T-helper 1 cell treated with Interleukin-12 subunit alpha and Interleukin-12 subunit beta and Interleukin-4 antibody, amounts not matched to agents 30 μg/mL and 1 μg/mL, for 36 hours (primary cell): ENCODE measurements around the gene CLEC18B.
A peak's percentile ranks its signal among the peaks of the same experiment; 100 is the strongest.
"Not testable (repeated sequence)": the region's sequence is repeated elsewhere in the genome, so short reads cannot be mapped to it uniquely, and the experiment has no call there.

Experiments
- H3K27ac Mint-ChIP-seq: one replicate; pipeline ENCODE4 v1.8.0; 2021; ENCODE audit warnings: mild to moderate bottlenecking, mixed read lengths
- H3K27me3 Mint-ChIP-seq: one replicate; pipeline ENCODE4 v1.8.0; 2021; ENCODE audit warnings: low read depth, mixed read lengths
- H3K36me3 Mint-ChIP-seq: one replicate; pipeline ENCODE4 v1.8.0; 2021; ENCODE audit warnings: low read depth, mixed read lengths
- H3K4me1 Mint-ChIP-seq: one replicate; pipeline ENCODE4 v1.8.0; 2021; ENCODE audit warnings: low read depth, mixed read lengths
- H3K4me3 Mint-ChIP-seq: one replicate; pipeline ENCODE4 v1.8.0; 2021; ENCODE audit warnings: mild to moderate bottlenecking, moderate library complexity, mixed read lengths
- H3K9me3 Mint-ChIP-seq: one replicate; pipeline ENCODE4 v1.8.0; 2021; ENCODE audit warnings: mixed read lengths

CLEC18B gene

GRCh38 chr16:74451951-74452758 is 30.9 kb upstream of the CLEC18B start:
- Mint-ChIP-seq H3K9me3 (no peaks in the 10 kb centered on the region), H3K27ac (no peak overlapping the region), H3K36me3 (peaks cover 30% of the 10 kb centered on the region), H3K4me3 (no peak overlapping the region), H3K27me3 (no peaks in the 10 kb centered on the region), H3K4me1 (peaks cover 8% of the 10 kb centered on the region)

- Mint-ChIP-seq H3K4me1 (peaks cover 8% of the 10 kb centered on the region), H3K36me3 (peaks cover 32% of the 10 kb centered on the region), H3K9me3 (no peaks in the 10 kb centered on the region), H3K27ac (no peak overlapping the region), H3K27me3 (no peaks in the 10 kb centered on the region), H3K4me3 (no peak overlapping the region)
Measured at GRCh38 chr16:74450967-74451760, 29.9 kb upstream of the CLEC18B start.

GRCh38 chr16:74450236-74450635 is 29.0 kb upstream of the CLEC18B start:
- Mint-ChIP-seq H3K36me3 (peaks cover 27% of the 10 kb centered on the region), H3K9me3 (no peaks in the 10 kb centered on the region), H3K27me3 (no peaks in the 10 kb centered on the region), H3K4me1 (peaks cover 10% of the 10 kb centered on the region), H3K27ac (no peak overlapping the region), H3K4me3 (no peak overlapping the region)

GRCh38 chr16:74449470-74449869 is 28.2 kb upstream of the CLEC18B start:
- peaks cover 22% of the 10 kb centered on the region for H3K36me3 Mint-ChIP-seq
- no peak overlapping the region for H3K27ac Mint-ChIP-seq
- no peak overlapping the region for H3K4me3 Mint-ChIP-seq

GRCh38 chr16:74448990-74449389 is 27.7 kb upstream of the CLEC18B start:
- Mint-ChIP-seq H3K27me3 (no peaks in the 10 kb centered on the region), H3K4me1 (peaks cover 10% of the 10 kb centered on the region), H3K9me3 (no peaks in the 10 kb centered on the region), H3K36me3 (peaks cover 22% of the 10 kb centered on the region), H3K4me3 (no peak overlapping the region), H3K27ac (no peak overlapping the region)

More at GRCh38 chr16:74449470-74449869, 28.2 kb upstream of the CLEC18B start:
- Mint-ChIP-seq H3K9me3 (no peaks in the 10 kb centered on the region), H3K27me3 (no peaks in the 10 kb centered on the region), H3K4me1 (peaks cover 10% of the 10 kb centered on the region)

GRCh38 chr16:74447578-74447977 is 26.3 kb upstream of the CLEC18B start:
- H3K27me3 Mint-ChIP-seq: no peaks in the 10 kb centered on the region
- H3K36me3 Mint-ChIP-seq: peaks cover 17% of the 10 kb centered on the region
- H3K9me3 Mint-ChIP-seq: no peaks in the 10 kb centered on the region
- H3K27ac Mint-ChIP-seq: no peak overlapping the region
- H3K4me1 Mint-ChIP-seq: peaks cover 13% of the 10 kb centered on the region
- no peak overlapping the region for H3K4me3 Mint-ChIP-seq

- H3K4me3 Mint-ChIP-seq: no peak overlapping the region
- no peaks in the 10 kb centered on the region for H3K9me3 Mint-ChIP-seq
- no peaks in the 10 kb centered on the region for H3K27me3 Mint-ChIP-seq
- peaks cover 11% of the 10 kb centered on the region for H3K36me3 Mint-ChIP-seq
- H3K4me1 Mint-ChIP-seq: peaks cover 10% of the 10 kb centered on the region
- H3K27ac Mint-ChIP-seq: no peak overlapping the region
Measured at GRCh38 chr16:74446866-74447265, 25.6 kb upstream of the CLEC18B start.

- H3K4me1 Mint-ChIP-seq: peaks cover 14% of the 10 kb centered on the region
- H3K9me3 Mint-ChIP-seq: not testable (repeated sequence)
- H3K36me3 Mint-ChIP-seq: peaks cover 18% of the 10 kb centered on the region
Measured at GRCh38 chr16:74443624-74444346, 22.5 kb upstream of the CLEC18B start.

GRCh38 chr16:74439685-74440084 is 18.4 kb upstream of the CLEC18B start:
- no peak overlapping the region for H3K27ac Mint-ChIP-seq

More at GRCh38 chr16:74443624-74444346, 22.5 kb upstream of the CLEC18B start:
- not testable (repeated sequence) for H3K4me3 Mint-ChIP-seq, H3K27me3 Mint-ChIP-seq, H3K27ac Mint-ChIP-seq

GRCh38 chr16:74438492-74438979 is 17.3 kb upstream of the CLEC18B start:
- H3K27ac Mint-ChIP-seq: peak overlapping the region; percentile 65
- no peaks in the 10 kb centered on the region for H3K27me3 Mint-ChIP-seq
- H3K4me1 Mint-ChIP-seq: peaks cover 17% of the 10 kb centered on the region
- H3K36me3 Mint-ChIP-seq: peaks cover 17% of the 10 kb centered on the region
- no peaks in the 10 kb centered on the region for H3K9me3 Mint-ChIP-seq
- peak overlapping the region; percentile 56 for H3K4me3 Mint-ChIP-seq

More at GRCh38 chr16:74439685-74440084, 18.4 kb upstream of the CLEC18B start:
- Mint-ChIP-seq H3K36me3 (peaks cover 17% of the 10 kb centered on the region), H3K9me3 (no peaks in the 10 kb centered on the region), H3K27me3 (no peaks in the 10 kb centered on the region), H3K4me1 (peaks cover 17% of the 10 kb centered on the region), H3K4me3 (no peak overlapping the region)

GRCh38 chr16:74431516-74431915 is 10.2 kb upstream of the CLEC18B start:
- no peaks in the 10 kb centered on the region for H3K9me3 Mint-ChIP-seq
- H3K4me1 Mint-ChIP-seq: peaks cover 5% of the 10 kb centered on the region
- H3K4me3 Mint-ChIP-seq: no peak overlapping the region
- no peak overlapping the region for H3K27ac Mint-ChIP-seq
- no peaks in the 10 kb centered on the region for H3K36me3 Mint-ChIP-seq
- no peaks in the 10 kb centered on the region for H3K27me3 Mint-ChIP-seq

- H3K9me3 Mint-ChIP-seq, H3K4me3 Mint-ChIP-seq, H3K4me1 Mint-ChIP-seq, H3K27me3 Mint-ChIP-seq, H3K36me3 Mint-ChIP-seq, H3K27ac Mint-ChIP-seq: not testable (repeated sequence)
Measured at GRCh38 chr16:74430036-74430712, 8.9 kb upstream of the CLEC18B start.

- H3K9me3 Mint-ChIP-seq, H3K27me3 Mint-ChIP-seq, H3K27ac Mint-ChIP-seq, H3K36me3 Mint-ChIP-seq, H3K4me3 Mint-ChIP-seq, H3K4me1 Mint-ChIP-seq: not testable (repeated sequence)
Measured at GRCh38 chr16:74428493-74428892, 7.2 kb upstream of the CLEC18B start.

- H3K27ac Mint-ChIP-seq, H3K9me3 Mint-ChIP-seq, H3K4me1 Mint-ChIP-seq, H3K36me3 Mint-ChIP-seq, H3K27me3 Mint-ChIP-seq, H3K4me3 Mint-ChIP-seq: not testable (repeated sequence)
Measured at GRCh38 chr16:74425751-74426150, 4.5 kb upstream of the CLEC18B start.
